T-cell (primary cell): ENCODE data around the gene ASB9. TPM values are rescaled to one million over a fixed set of nuclear protein-coding genes. Genes with fewer than 3 reads are reported as not detected.

Experiments
- total RNA-seq, 35 experiments: library from RNA in 6 of 35; stranded (reverse) in 6 of 35; fragments of 120-200 nt in 1 of 35; gene quantifications; one replicate each; pipeline versions ENCODE4 v1.2.1 to v1.2.4 and lab custom pipeline; 2013 to 2026

ASB9 gene
- total RNA-seq, 5 donors from 2014 or later (not counting 1 experiment from before 2014, with no cell fraction given), result 0.23 to 1.3 (median 0.46) TPM; not detected in 1

Other genes with a start within 250 kb of the ASB9 start
- not detected for gene ASB11, start 45.6 kb upstream of the ASB9 start, total RNA-seq
- gene PIGA, start 65.4 kb upstream of the ASB9 start, total RNA-seq, result 10 to 100 TPM; 15.9 to 95.0 (median 22.6) TPM
- gene VEGFD, start 114.3 kb upstream of the ASB9 start, total RNA-seq, result not detected
- gene PIR, start 223.2 kb upstream of the ASB9 start, total RNA-seq, result under 1 TPM in 1 of 5 donors, not detected in 4; 0.51 TPM
- not detected for gene BMX, start 230.7 kb upstream of the ASB9 start, total RNA-seq